Common myeloid progenitor, CD34-positive (primary cell): ENCODE measurements around the gene KCNJ10.
"Not testable (repeated sequence)": the region's sequence is repeated elsewhere in the genome, so short reads cannot be mapped to it uniquely, and the experiment has no call there.

Experiments
- CTCF ChIA-PET: fragments of 350-600 bp; sonication (Branson Sonifier 250); formaldehyde crosslinking; loops from one replicate; lab custom pipeline; 2021; ENCODE audit warnings: antibody characterized with exemption; lab: Charles Lee
- POLR2A ChIA-PET: fragments of 350-600 bp; sonication (Branson Sonifier 250); formaldehyde crosslinking; loops from one replicate; lab custom pipeline; 2021; ENCODE audit warnings: antibody characterized with exemption; lab: Charles Lee
- DNase-seq, 3 donors: peaks; one replicate each; pipeline versions ENCODE4 v3.0.0 to v3.0.0-alpha.2; 2013
- H3K27ac ChIP-seq, 2 experiments: 1 replicate in 1 of 2; 2 replicates in 1 of 2; pipeline ENCODE4 v1.7.0; 2013; ENCODE audit warnings: inconsistent platforms in 2 of 2, low read length in 2 of 2, mild to moderate bottlenecking in 2 of 2, low read depth in 1 of 2, moderate library complexity in 1 of 2; ENCODE audit not compliant: severe bottlenecking in 2 of 2, insufficient read depth in 1 of 2, poor library complexity in 1 of 2
- H3K27me3 ChIP-seq, 5 experiments: replicated peaks in 2 of 5; 1 replicate in 3 of 5; 2 replicates in 2 of 5; pipeline versions ENCODE4 v1.6.1 to v1.7.0; 2013; ENCODE audit warnings: low read length in 4 of 5, mild to moderate bottlenecking in 2 of 5, moderate library complexity in 2 of 5, inconsistent platforms in 1 of 5; ENCODE audit not compliant: insufficient read depth in 5 of 5, control insufficient read depth in 4 of 5
- H3K36me3 ChIP-seq, 4 experiments: 1 replicate in 2 of 4; 2 replicates in 2 of 4; pipeline versions ENCODE4 v1.6.1 to v1.7.0; 2013; ENCODE audit warnings: low read length in 3 of 4, control low read depth in 1 of 4, mild to moderate bottlenecking in 1 of 4; ENCODE audit not compliant: control insufficient read depth in 4 of 4, insufficient read depth in 4 of 4
- H3K4me1 ChIP-seq, 4 experiments: 1 replicate in 3 of 4; 2 replicates in 1 of 4; pipeline versions ENCODE4 v1.6.1 to v1.7.1; 2013; ENCODE audit warnings: low read length in 3 of 4, mild to moderate bottlenecking in 3 of 4, control low read depth in 1 of 4, inconsistent platforms in 1 of 4, moderate library complexity in 1 of 4; ENCODE audit not compliant: control insufficient read depth in 4 of 4, insufficient read depth in 4 of 4; ENCODE audit errors: control extremely low read depth in 1 of 4
- H3K4me3 ChIP-seq, 7 experiments: 1 replicate in 4 of 7; 2 replicates in 3 of 7; pipeline versions ENCODE4 v1.5.1 to v1.7.0; 2013; ENCODE audit warnings: mild to moderate bottlenecking in 7 of 7, low read length in 6 of 7, moderate library complexity in 6 of 7, inconsistent platforms in 2 of 7, low read depth in 2 of 7, control low read depth in 1 of 7; ENCODE audit not compliant: insufficient read depth in 4 of 7, control insufficient read depth in 1 of 7; ENCODE audit errors: extremely low read depth in 1 of 7
- H3K9me3 ChIP-seq, 5 experiments: 1 replicate in 4 of 5; 2 replicates in 1 of 5; pipeline versions ENCODE4 v1.6.1 to v1.7.1; 2013; ENCODE audit warnings: low read length in 4 of 5, mild to moderate bottlenecking in 2 of 5, inconsistent platforms in 1 of 5, low read depth in 1 of 5, moderate library complexity in 1 of 5; ENCODE audit not compliant: control insufficient read depth in 4 of 5, insufficient read depth in 2 of 5; ENCODE audit errors: control extremely low read depth in 1 of 5
- WGBS: methylation state at CpG from one replicate; pipeline ENCODE4 v1.1.5; 2013; ENCODE audit not compliant: insufficient coverage; 5-methylcytosine and 5-hydroxymethylcytosine counted together

Gene KCNJ10

GRCh38 chr1:160050619-160051018 is 19.3 kb downstream of the KCNJ10 start:
- ChIA-PET POLR2A (interaction anchor here (0.6 kb wide), 1 partner anchor 193 kb away, joined by 3 read pairs; no protein-coding TSS in a partner anchor), CTCF (interaction anchor here (1.4 to 5.0 kb wide), 2 partner anchors 13 to 27 kb away, joined by 3 to 32 read pairs; no protein-coding TSS in a partner anchor)
- no peak overlapping the region for H3K4me3 ChIP-seq
- peaks cover 0 to 17% (median 0%) of the 10 kb centered on the region in 5 experiments for H3K27me3 ChIP-seq
- 100% methylated on average over 1 of the region's 1 CpG for WGBS
- H3K4me1 ChIP-seq = peaks cover 5 to 25% (median 15%) of the 10 kb centered on the region in 4 experiments
- no peaks in the 10 kb centered on the region for H3K9me3 ChIP-seq
- no peak overlapping the region for H3K27ac ChIP-seq
- no peak for DNase-seq
- no peaks in the 10 kb centered on the region for H3K36me3 ChIP-seq

DNA sequence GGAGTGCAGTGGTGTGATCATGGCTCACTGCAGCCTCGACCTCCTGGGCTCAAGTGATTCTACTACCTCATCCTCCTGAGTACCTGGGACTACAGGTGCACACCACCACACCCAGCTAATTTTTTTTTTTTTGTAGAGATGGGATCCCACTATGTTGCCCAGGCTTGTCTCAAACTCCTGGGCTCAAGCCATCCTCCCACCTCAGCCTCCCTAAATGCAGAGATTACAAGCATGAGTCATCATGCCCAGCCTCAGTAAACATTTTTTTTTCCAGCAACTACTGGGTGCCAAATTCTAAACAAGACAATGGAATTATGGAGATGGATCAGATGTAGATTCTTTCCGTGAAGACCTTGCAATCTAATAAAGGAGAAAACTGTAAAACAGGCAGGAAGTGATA is 19.8 kb downstream of the KCNJ10 start:
- CTCF ChIA-PET = interaction anchor here (0.9 to 5.0 kb wide), 3 partner anchors 8 to 28 kb away, joined by 3 to 32 read pairs (median 3); no protein-coding TSS in a partner anchor

DNA sequence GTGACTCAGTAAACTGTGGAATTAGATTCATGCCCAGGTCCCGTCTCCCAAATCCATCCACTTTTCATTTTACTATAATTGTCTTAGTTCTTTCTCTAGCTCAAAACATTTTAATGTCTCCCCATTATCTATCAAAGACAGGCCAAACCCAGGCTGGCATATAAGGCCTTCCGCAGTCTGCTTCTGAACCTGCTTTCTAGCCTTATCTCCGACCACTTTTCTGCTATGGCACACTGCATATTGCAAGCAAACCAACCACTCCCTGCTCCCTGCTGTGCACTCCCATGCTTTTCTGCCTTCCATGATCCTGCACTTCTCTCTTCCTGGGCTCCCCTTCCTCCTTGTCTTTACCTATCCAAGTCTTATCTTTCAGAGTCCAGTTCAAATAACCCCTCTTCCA is 20.9 kb downstream of the KCNJ10 start:
- Histone ChIP-seq H3K27me3 (peaks cover 0 to 15% (median 0%) of the 10 kb centered on the region in 5 experiments), H3K27ac (no peak overlapping the region), H3K4me3 (no peak overlapping the region), H3K36me3 (no peaks in the 10 kb centered on the region), H3K9me3 (no peaks in the 10 kb centered on the region), H3K4me1 (peaks cover 5 to 25% (median 15%) of the 10 kb centered on the region in 4 experiments)
- CTCF ChIA-PET = interaction anchor here (4.7 to 5.4 kb wide), 2 partner anchors 30 to 37 kb away, joined by 36 to 100 read pairs; partner anchors contain the start of gene KCNJ9
- peak in 2 of 3 donors; percentile 30 to 60 for DNase-seq
- POLR2A ChIA-PET = interaction anchor here (0.7 kb wide), 1 partner anchor 12 kb away, joined by 3 read pairs; no protein-coding TSS in a partner anchor
- 89% methylated on average over 3 of the region's 3 CpGs for WGBS

More for the DNA sequence above, 19.8 kb downstream of the KCNJ10 start:
- H3K36me3 ChIP-seq, H3K4me3 ChIP-seq, H3K9me3 ChIP-seq, DNase-seq, H3K27ac ChIP-seq: not testable (repeated sequence)
- Histone ChIP-seq H3K4me1 (peaks cover 5 to 25% (median 15%) of the 10 kb centered on the region in 4 experiments), H3K27me3 (peaks cover 0 to 17% (median 0%) of the 10 kb centered on the region in 5 experiments)
- 100% methylated on average over 1 of the region's 2 CpGs for WGBS
- POLR2A ChIA-PET = interaction anchor here (0.6 kb wide), 1 partner anchor 194 kb away, joined by 3 read pairs; no protein-coding TSS in a partner anchor

- peaks cover 0 to 16% (median 0%) of the 10 kb centered on the region in 5 experiments for H3K27me3 ChIP-seq
- ChIA-PET CTCF (interaction anchor here (1.4 to 5.4 kb wide), 6 partner anchors 10 to 56 kb away, joined by 3 to 100 read pairs (median 17); partner anchors contain the start of gene KCNJ9), POLR2A (interaction anchor here (0.7 kb wide), 1 partner anchor 13 kb away, joined by 3 read pairs; no protein-coding TSS in a partner anchor)
- no peaks in the 10 kb centered on the region for H3K9me3 ChIP-seq
- no peak overlapping the region for H3K4me3 ChIP-seq
- no peak for DNase-seq
- H3K36me3 ChIP-seq = no peaks in the 10 kb centered on the region
- H3K27ac ChIP-seq = no peak overlapping the region
- peaks cover 5 to 25% (median 15%) of the 10 kb centered on the region in 4 experiments for H3K4me1 ChIP-seq
Measured at GRCh38 chr1:160048335-160048734, 21.6 kb downstream of the KCNJ10 start.

GRCh38 chr1:160047111-160047991 is 22.6 kb downstream of the KCNJ10 start:
- peak overlapping the region in 5 of 7 experiments; percentile 8 to 70 (median 33) for H3K4me3 ChIP-seq
- CTCF ChIA-PET = interaction anchor here (1.0 to 5.4 kb wide), 19 partner anchors 10 to 57 kb away, joined by 3 to 100 read pairs (median 5); partner anchors contain the start of genes IGSF8, KCNJ10, KCNJ9 and PIGM
- no peaks in the 10 kb centered on the region for H3K36me3 ChIP-seq
- no peak overlapping the region for H3K27ac ChIP-seq
- 74% methylated on average over 6 of the region's 9 CpGs for WGBS
- no peaks in the 10 kb centered on the region for H3K9me3 ChIP-seq
- H3K4me1 ChIP-seq = peaks cover 5 to 25% (median 15%) of the 10 kb centered on the region in 4 experiments
- peaks cover 0 to 9% (median 0%) of the 10 kb centered on the region in 5 experiments for H3K27me3 ChIP-seq
- DNase-seq = peak in 1 of 3 donors; percentile 33
- POLR2A ChIA-PET = interaction anchor here (1.4 to 1.6 kb wide), 2 partner anchors 16 to 51 kb away, joined by 3 to 5 read pairs; partner anchors contain the start of genes IGSF8 and PIGM

DNA sequence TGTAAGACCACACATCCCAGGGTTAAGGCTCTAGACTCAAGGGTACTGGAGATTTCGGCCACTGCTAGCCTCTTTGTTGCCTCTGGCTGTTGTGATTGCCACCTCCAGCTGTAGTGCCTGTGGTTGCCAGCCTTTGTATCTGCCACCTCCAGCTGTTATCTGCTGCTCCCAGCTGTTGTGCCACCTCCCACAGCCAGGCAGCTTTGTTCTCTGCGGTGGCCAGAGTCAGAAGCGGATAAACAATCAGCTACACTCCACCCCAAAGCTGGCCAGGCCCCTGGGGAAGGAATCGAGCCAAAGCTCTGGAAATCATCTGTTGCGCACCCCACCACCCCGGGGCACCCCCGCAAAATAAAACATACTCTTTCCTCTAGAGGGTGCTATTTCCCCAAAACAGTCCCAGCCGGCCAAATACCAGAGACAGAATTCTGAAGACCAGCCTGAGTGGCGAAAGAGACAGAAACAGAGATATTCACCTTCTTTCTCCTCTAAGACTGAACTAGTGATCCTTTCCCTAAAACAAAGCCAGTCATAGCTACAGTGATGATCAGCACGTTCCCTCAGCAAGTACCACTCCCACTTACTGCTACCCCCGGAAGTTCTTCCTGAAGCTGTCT is 23.4 kb downstream of the KCNJ10 start:
- H3K4me1 ChIP-seq = peaks cover 5 to 25% (median 15%) of the 10 kb centered on the region in 4 experiments
- CTCF ChIA-PET = interaction anchor here (0.6 to 5.4 kb wide), 24 partner anchors 9 to 1783 kb away, joined by 3 to 100 read pairs (median 5); partner anchors contain the start of genes IGSF8, KCNJ10, KCNJ9 and PIGM
- peak; percentile 91 to 98 (median 96) for DNase-seq
- no peaks in the 10 kb centered on the region for H3K9me3 ChIP-seq
- 0% methylated on average over 6 of the region's 11 CpGs for WGBS
- H3K27me3 ChIP-seq = peaks cover 0 to 7% (median 0%) of the 10 kb centered on the region in 5 experiments
- no peaks in the 10 kb centered on the region for H3K36me3 ChIP-seq
- no peak overlapping the region for H3K27ac ChIP-seq
- H3K4me3 ChIP-seq = peak overlapping the region in 5 of 7 experiments; percentile 8 to 70 (median 33)
- POLR2A ChIA-PET = interaction anchor here (1.1 to 1.6 kb wide), 3 partner anchors 13 to 52 kb away, joined by 3 to 5 read pairs (median 3); partner anchors contain the start of genes IGSF8 and PIGM
